K562 (cell line): ENCODE results near the gene TAL1. TPM values are rescaled to one million over a fixed set of nuclear protein-coding genes. Genes with fewer than 3 reads are reported as not detected.

Source experiments
- BRD4 ChIP-seq: fragments of 200-600 bp; sonication (generic); IDR thresholded peaks from 2 replicates; pipeline ENCODE4 v1.6.1; 2017; ENCODE audit warnings: inconsistent platforms
- CBX3 ChIP-seq, 2 experiments: IDR thresholded peaks; 1 replicate in 1 of 2; 2 replicates in 1 of 2; pipeline ENCODE4 v1.6.1; 2012; ENCODE audit warnings: inconsistent platforms in 2 of 2, low read length in 2 of 2, borderline replicate concordance in 1 of 2, control low read depth in 1 of 2
- CEBPB ChIP-seq: fragments of 450-650 bp; IDR thresholded peaks from 2 replicates; pipeline ENCODE4 v1.6.1; 2016; ENCODE audit warnings: missing genetic modification characterization, missing compliant biosample characterization
- CGGBP1 ChIP-seq: fragments of 250-450 bp; sonication (Bioruptor Pico); IDR thresholded peaks from 2 replicates; pipeline ENCODE4 v1.9.0; 2021; ENCODE audit warnings: mild to moderate bottlenecking
- CHD2 ChIP-seq: IDR thresholded peaks from 2 replicates; pipeline ENCODE4 v1.6.1; 2011; ENCODE audit warnings: low read depth, low read length
- CREB1 ChIP-seq, 2 experiments: sonication (generic) in 1 of 2; formaldehyde crosslinking in 1 of 2; IDR thresholded peaks; 2 replicates each; pipeline versions ENCODE4 v1.6.1 to v1.8.0; 2012 to 2022; ENCODE audit warnings: inconsistent platforms in 1 of 2, mild to moderate bottlenecking in 1 of 2, missing genetic modification reagents in 1 of 2, moderate library complexity in 1 of 2
- CREM ChIP-seq: IDR thresholded peaks from 2 replicates; pipeline ENCODE4 v1.6.1; 2014; ENCODE audit warnings: antibody characterized with exemption, low read depth
- HLTF ChIP-seq: fragments of 450-650 bp; IDR thresholded peaks from 2 replicates; pipeline ENCODE4 v1.6.1; 2016
- HMGN3 ChIP-seq: IDR thresholded peaks from 2 replicates; pipeline ENCODE4 v1.6.1; 2011; ENCODE audit warnings: borderline replicate concordance, low read depth, mild to moderate bottlenecking, mixed read lengths, low read length; ENCODE audit not compliant: insufficient read length; ENCODE audit errors: extremely low read depth
- KLF16 ChIP-seq: IDR thresholded peaks from 2 replicates; pipeline ENCODE4 v1.6.1; 2016; ENCODE audit warnings: antibody characterized with exemption
- MAFG ChIP-seq: fragments of 450-650 bp; conservative IDR thresholded peaks from 2 replicates; pipeline ENCODE4 v1.6.1; 2016; ENCODE audit warnings: missing genetic modification characterization, missing compliant biosample characterization
- MECOM ChIP-seq: fragments of 250-450 bp; sonication (Bioruptor Pico); IDR thresholded peaks from 2 replicates; pipeline ENCODE4 v1.8.0; 2022; ENCODE audit warnings: inconsistent platforms
- MTA1 ChIP-seq: fragments of 450-650 bp; IDR thresholded peaks from 2 replicates; pipeline ENCODE4 v1.6.1; 2017; ENCODE audit warnings: borderline replicate concordance
- NRF1 ChIP-seq, 2 experiments: fragments of 450-650 bp; IDR thresholded peaks in 1 of 2; conservative IDR thresholded peaks in 1 of 2; 2 replicates each; pipeline ENCODE4 v1.6.1; 2014; ENCODE audit warnings: mild to moderate bottlenecking in 2 of 2
- POLR2B ChIP-seq: fragments of 450-650 bp; IDR thresholded peaks from 2 replicates; pipeline ENCODE4 v1.6.1; 2018; ENCODE audit warnings: low read depth; ENCODE audit not compliant: partially characterized antibody
- SMARCA5 ChIP-seq: fragments of 450-650 bp; IDR thresholded peaks from 2 replicates; pipeline ENCODE4 v1.6.1; 2016
- STAT5A ChIP-seq: IDR thresholded peaks from 2 replicates; pipeline ENCODE4 v1.6.1; 2012; ENCODE audit warnings: low read length, inconsistent platforms, borderline replicate concordance
- U2AF2 ChIP-seq: fragments of 200-400 bp; formaldehyde crosslinking; optimal IDR thresholded peaks from 2 replicates; pipeline ENCODE3; 2017; ENCODE audit warnings: low read depth, mild to moderate bottlenecking, low read length
- ZKSCAN1 ChIP-seq: fragments of 150-350 bp; IDR thresholded peaks from 2 replicates; pipeline ENCODE4 v1.6.1; 2016; ENCODE audit warnings: low read depth, low read length
- ZNF263 ChIP-seq: sonication (generic); formaldehyde crosslinking; IDR thresholded peaks from 2 replicates; pipeline ENCODE4 v1.8.0; 2022; ENCODE audit warnings: mild to moderate bottlenecking, missing genetic modification reagents, borderline replicate concordance
- polyA plus RNA-seq, 8 experiments: library from polyadenylated mRNA; depleted of rRNA in 4 of 8; stranded (reverse) in 5 of 8; unstranded in 3 of 8; fragments of >200 nt; fragmentation: Nextera tagmentation in 2 of 8; fragmentation: Illumina TruSeq in 1 of 8; extraction: Ambion mirVana in 2 of 8; extraction: Trizol in 1 of 8; gene quantifications; 2 replicates each; pipeline versions ENCODE4 v1.2.1 to v1.2.3, GENCODE V29; 2011 to 2014; ENCODE audit warnings: inconsistent platforms in 1 of 8, missing spikeins in 1 of 8
- total RNA-seq, 7 experiments: library from RNA; depleted of rRNA in 6 of 7; stranded (reverse); fragments of >200 nt in 6 of 7; fragmentation: Illumina TruSeq in 2 of 7; extraction: Trizol in 2 of 7; gene quantifications; 2 replicates each; pipeline versions ENCODE4 v1.2.1 to v1.2.3, GENCODE V29; 2011 to 2021; ENCODE audit warnings: low replicate concordance in 1 of 7
- TF ChIP-seq, protein P1 (sequence below): fragments of 250-450 bp; sonication (Bioruptor Pico); IDR thresholded peaks from 2 replicates; pipeline ENCODE4 v1.5.0; 2022; ENCODE audit warnings: mild to moderate bottlenecking
- TF ChIP-seq, protein P2 (sequence below): fragments of 250-450 bp; sonication (Bioruptor Pico); IDR thresholded peaks from 2 replicates; pipeline ENCODE4 v1.8.0; 2021; ENCODE audit warnings: mild to moderate bottlenecking, moderate library complexity
- TF ChIP-seq, protein P3 (sequence below), 2 experiments: fragments of 450-650 bp; conservative IDR thresholded peaks; 2 replicates each; pipeline ENCODE4 v1.6.1; 2017; ENCODE audit warnings: mild to moderate bottlenecking in 2 of 2, moderate library complexity in 2 of 2

Gene TAL1
- total and polyA plus RNA-seq, 9 of the 15 experiments (the other 6 are each of a cell fraction or from before 2014, with no cell fraction given) = 18.5 to 106 (median 59.7) TPM

- TF ChIP-seq, protein P1, sequence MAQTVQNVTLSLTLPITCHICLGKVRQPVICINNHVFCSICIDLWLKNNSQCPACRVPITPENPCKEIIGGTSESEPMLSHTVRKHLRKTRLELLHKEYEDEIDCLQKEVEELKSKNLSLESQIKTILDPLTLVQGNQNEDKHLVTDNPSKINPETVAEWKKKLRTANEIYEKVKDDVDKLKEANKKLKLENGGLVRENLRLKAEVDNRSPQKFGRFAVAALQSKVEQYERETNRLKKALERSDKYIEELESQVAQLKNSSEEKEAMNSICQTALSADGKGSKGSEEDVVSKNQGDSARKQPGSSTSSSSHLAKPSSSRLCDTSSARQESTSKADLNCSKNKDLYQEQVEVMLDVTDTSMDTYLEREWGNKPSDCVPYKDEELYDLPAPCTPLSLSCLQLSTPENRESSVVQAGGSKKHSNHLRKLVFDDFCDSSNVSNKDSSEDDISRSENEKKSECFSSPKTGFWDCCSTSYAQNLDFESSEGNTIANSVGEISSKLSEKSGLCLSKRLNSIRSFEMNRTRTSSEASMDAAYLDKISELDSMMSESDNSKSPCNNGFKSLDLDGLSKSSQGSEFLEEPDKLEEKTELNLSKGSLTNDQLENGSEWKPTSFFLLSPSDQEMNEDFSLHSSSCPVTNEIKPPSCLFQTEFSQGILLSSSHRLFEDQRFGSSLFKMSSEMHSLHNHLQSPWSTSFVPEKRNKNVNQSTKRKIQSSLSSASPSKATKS (CRISPR knock-in tag) = 0 out of 2 replicates have a peak, but pooled peaks have one; percentile 55
- TF ChIP-seq CBX3 (IDR thresholded peaks at IDR 0.05; ENCODE audit: borderline replicate concordance in 1 of 2, low read length in 2 of 2) = peak in 1 of 2 experiments; percentile 64; a peak in 2 of 3 replicates
- TF ChIP-seq POLR2B = peak; percentile 96
- TF ChIP-seq CHD2 = no peak; the same call in 1 of the 2 replicates
- TF ChIP-seq CREM = no peak
- peak; percentile 47 to 54; a peak in 3 of 4 replicates for TF ChIP-seq NRF1 (conservative IDR thresholded peaks at IDR 0.05 in 1 of 2, IDR thresholded peaks at IDR 0.05 in 1 of 2)
- no peak; the same call in 1 of the 2 replicates for TF ChIP-seq ZKSCAN1
- peak; percentile 76; the same call in 1 of the 2 replicates for TF ChIP-seq ZNF263 (CRISPR knock-in tag)
- TF ChIP-seq, protein P2, sequence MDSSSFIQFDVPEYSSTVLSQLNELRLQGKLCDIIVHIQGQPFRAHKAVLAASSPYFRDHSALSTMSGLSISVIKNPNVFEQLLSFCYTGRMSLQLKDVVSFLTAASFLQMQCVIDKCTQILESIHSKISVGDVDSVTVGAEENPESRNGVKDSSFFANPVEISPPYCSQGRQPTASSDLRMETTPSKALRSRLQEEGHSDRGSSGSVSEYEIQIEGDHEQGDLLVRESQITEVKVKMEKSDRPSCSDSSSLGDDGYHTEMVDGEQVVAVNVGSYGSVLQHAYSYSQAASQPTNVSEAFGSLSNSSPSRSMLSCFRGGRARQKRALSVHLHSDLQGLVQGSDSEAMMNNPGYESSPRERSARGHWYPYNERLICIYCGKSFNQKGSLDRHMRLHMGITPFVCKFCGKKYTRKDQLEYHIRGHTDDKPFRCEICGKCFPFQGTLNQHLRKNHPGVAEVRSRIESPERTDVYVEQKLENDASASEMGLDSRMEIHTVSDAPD (CRISPR knock-in tag) = no peak
- TF ChIP-seq, protein P3, sequence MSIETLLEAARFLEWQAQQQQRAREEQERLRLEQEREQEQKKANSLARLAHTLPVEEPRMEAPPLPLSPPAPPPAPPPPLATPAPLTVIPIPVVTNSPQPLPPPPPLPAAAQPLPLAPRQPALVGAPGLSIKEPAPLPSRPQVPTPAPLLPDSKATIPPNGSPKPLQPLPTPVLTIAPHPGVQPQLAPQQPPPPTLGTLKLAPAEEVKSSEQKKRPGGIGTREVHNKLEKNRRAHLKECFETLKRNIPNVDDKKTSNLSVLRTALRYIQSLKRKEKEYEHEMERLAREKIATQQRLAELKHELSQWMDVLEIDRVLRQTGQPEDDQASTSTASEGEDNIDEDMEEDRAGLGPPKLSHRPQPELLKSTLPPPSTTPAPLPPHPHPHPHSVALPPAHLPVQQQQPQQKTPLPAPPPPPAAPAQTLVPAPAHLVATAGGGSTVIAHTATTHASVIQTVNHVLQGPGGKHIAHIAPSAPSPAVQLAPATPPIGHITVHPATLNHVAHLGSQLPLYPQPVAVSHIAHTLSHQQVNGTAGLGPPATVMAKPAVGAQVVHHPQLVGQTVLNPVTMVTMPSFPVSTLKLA (conservative IDR thresholded peaks at IDR 0.05) = peak; percentile 65 to 70; a peak in 3 of 4 replicates
- no peak; the same call in 1 of the 2 replicates for TF ChIP-seq CREB1 (IDR thresholded peaks at IDR 0.05)
- TF ChIP-seq CREB1 (CRISPR knock-in tag; IDR thresholded peaks at IDR 0.05) = peak; percentile 35; the same call in 1 of the 2 replicates
- no peak for TF ChIP-seq KLF16
- TF ChIP-seq SMARCA5 = peak; percentile 90
- TF ChIP-seq MAFG (tag) = no peak
- TF ChIP-seq CEBPB (tag) = peak; percentile 97
- peak; percentile 79; the same call in 1 of the 2 replicates for TF ChIP-seq CGGBP1 (CRISPR knock-in tag)
- TF ChIP-seq MECOM (CRISPR knock-in tag) = peak; percentile 28; the same call in 1 of the 2 replicates
- TF ChIP-seq HMGN3 = no peak
- peak; percentile 99 for TF ChIP-seq HLTF
- TF ChIP-seq MTA1 = peak; percentile 87
- TF ChIP-seq U2AF2 = no peak
- peak; percentile 55; the same call in 1 of the 2 replicates for TF ChIP-seq STAT5A
- peak; percentile 99 for TF ChIP-seq BRD4
These were observed 481 bp downstream of the TAL1 start (continued) for GRCh38 chr1:47231301-47232186.
